ENCODE results near the gene SECISBP2. TPM values are rescaled to one million over a fixed set of nuclear protein-coding genes. Genes with fewer than 3 reads are reported as not detected.

Gene SECISBP2
- polyA plus RNA-seq, 2 of the 4 experiments (the other 2 are of a cell fraction) = 16.3 to 43.4 TPM

DNA sequence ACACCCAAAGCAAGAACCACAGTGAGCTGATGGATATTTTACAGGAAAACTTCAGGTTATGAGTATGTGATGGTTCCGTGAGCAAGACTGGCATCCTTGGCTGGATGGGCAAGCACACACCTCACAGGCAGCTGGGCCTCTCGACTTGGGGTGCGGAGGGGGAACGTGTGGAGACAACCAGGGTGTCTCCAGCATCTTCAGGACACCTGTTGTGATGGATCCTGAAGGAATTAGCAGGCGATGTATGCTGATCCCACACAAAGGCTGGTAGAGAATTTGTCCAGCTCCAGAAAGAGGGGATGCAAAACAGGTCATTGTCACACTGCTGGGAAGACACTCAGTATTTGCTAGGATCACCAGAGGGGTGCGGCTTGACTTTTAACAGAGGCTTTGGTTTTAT lies 42.7 kb downstream of the SECISBP2 start:
- WGBS (ENCODE audit: missing lambda C conversion rate) = 85% methylated on average over 6 of the region's 6 CpGs
- Histone ChIP-seq H3K4me1 (no peaks in the 10 kb centered on the region), H3K27ac (no peak overlapping the region), H3K4me3 (no peak overlapping the region), H3K9me3 (no peaks in the 10 kb centered on the region), H3K4me2 (no peak overlapping the region)
- ChIA-PET CTCF (interaction anchor here (1.3 kb wide), 1 partner anchor 188 kb away, joined by 4 read pairs; no protein-coding TSS in a partner anchor), POLR2A (no interaction called here)
- ATAC-seq (no peak), DNase-seq (ENCODE audit: low read depth in 1 of 2, low spot score in 1 of 2) (no peak), FAIRE-seq (no peak)
- TF ChIP-seq FOSL2 (IDR thresholded peaks at IDR 0.05) = no peak
- no peak for TF ChIP-seq FOSL2 (CRISPR knock-in tag; IDR thresholded peaks at IDR 0.05)
- TF ChIP-seq, protein P1, sequence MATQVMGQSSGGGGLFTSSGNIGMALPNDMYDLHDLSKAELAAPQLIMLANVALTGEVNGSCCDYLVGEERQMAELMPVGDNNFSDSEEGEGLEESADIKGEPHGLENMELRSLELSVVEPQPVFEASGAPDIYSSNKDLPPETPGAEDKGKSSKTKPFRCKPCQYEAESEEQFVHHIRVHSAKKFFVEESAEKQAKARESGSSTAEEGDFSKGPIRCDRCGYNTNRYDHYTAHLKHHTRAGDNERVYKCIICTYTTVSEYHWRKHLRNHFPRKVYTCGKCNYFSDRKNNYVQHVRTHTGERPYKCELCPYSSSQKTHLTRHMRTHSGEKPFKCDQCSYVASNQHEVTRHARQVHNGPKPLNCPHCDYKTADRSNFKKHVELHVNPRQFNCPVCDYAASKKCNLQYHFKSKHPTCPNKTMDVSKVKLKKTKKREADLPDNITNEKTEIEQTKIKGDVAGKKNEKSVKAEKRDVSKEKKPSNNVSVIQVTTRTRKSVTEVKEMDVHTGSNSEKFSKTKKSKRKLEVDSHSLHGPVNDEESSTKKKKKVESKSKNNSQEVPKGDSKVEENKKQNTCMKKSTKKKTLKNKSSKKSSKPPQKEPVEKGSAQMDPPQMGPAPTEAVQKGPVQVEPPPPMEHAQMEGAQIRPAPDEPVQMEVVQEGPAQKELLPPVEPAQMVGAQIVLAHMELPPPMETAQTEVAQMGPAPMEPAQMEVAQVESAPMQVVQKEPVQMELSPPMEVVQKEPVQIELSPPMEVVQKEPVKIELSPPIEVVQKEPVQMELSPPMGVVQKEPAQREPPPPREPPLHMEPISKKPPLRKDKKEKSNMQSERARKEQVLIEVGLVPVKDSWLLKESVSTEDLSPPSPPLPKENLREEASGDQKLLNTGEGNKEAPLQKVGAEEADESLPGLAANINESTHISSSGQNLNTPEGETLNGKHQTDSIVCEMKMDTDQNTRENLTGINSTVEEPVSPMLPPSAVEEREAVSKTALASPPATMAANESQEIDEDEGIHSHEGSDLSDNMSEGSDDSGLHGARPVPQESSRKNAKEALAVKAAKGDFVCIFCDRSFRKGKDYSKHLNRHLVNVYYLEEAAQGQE (IDR thresholded peaks at IDR 0.05) = no peak
- TF ChIP-seq GATA3 (IDR thresholded peaks at IDR 0.05; ENCODE audit: borderline replicate concordance) = no peak
- TF ChIP-seq CHD4 (IDR thresholded peaks at IDR 0.05; ENCODE audit: borderline replicate concordance) = no peak
- no peak for TF ChIP-seq ZNF302 (CRISPR knock-in tag; IDR thresholded peaks at IDR 0.05)
- TF ChIP-seq ZSCAN20 (CRISPR knock-in tag; IDR thresholded peaks at IDR 0.05) = no peak
- TF ChIP-seq EHMT2 (IDR thresholded peaks at IDR 0.05; ENCODE audit: low read depth) = no peak
- TF ChIP-seq BHLHE40 (IDR thresholded peaks at IDR 0.05; ENCODE audit: low read depth, low read length) = no peak
- TF ChIP-seq, protein P2, sequence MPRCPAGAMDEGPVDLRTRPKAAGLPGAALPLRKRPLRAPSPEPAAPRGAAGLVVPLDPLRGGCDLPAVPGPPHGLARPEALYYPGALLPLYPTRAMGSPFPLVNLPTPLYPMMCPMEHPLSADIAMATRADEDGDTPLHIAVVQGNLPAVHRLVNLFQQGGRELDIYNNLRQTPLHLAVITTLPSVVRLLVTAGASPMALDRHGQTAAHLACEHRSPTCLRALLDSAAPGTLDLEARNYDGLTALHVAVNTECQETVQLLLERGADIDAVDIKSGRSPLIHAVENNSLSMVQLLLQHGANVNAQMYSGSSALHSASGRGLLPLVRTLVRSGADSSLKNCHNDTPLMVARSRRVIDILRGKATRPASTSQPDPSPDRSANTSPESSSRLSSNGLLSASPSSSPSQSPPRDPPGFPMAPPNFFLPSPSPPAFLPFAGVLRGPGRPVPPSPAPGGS (IDR thresholded peaks at IDR 0.05) = no peak
- TF ChIP-seq, protein P3, sequence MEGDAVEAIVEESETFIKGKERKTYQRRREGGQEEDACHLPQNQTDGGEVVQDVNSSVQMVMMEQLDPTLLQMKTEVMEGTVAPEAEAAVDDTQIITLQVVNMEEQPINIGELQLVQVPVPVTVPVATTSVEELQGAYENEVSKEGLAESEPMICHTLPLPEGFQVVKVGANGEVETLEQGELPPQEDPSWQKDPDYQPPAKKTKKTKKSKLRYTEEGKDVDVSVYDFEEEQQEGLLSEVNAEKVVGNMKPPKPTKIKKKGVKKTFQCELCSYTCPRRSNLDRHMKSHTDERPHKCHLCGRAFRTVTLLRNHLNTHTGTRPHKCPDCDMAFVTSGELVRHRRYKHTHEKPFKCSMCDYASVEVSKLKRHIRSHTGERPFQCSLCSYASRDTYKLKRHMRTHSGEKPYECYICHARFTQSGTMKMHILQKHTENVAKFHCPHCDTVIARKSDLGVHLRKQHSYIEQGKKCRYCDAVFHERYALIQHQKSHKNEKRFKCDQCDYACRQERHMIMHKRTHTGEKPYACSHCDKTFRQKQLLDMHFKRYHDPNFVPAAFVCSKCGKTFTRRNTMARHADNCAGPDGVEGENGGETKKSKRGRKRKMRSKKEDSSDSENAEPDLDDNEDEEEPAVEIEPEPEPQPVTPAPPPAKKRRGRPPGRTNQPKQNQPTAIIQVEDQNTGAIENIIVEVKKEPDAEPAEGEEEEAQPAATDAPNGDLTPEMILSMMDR (IDR thresholded peaks at IDR 0.05) = no peak
- no peak for TF ChIP-seq POLR2A (IDR thresholded peaks at IDR 0.05; ENCODE audit: low read length)
- TF ChIP-seq HOXB13 (CRISPR knock-in tag; IDR thresholded peaks at IDR 0.05; ENCODE audit: low read depth) = no peak
- no peak for TF ChIP-seq KDM5A (IDR thresholded peaks at IDR 0.05)

DNA sequence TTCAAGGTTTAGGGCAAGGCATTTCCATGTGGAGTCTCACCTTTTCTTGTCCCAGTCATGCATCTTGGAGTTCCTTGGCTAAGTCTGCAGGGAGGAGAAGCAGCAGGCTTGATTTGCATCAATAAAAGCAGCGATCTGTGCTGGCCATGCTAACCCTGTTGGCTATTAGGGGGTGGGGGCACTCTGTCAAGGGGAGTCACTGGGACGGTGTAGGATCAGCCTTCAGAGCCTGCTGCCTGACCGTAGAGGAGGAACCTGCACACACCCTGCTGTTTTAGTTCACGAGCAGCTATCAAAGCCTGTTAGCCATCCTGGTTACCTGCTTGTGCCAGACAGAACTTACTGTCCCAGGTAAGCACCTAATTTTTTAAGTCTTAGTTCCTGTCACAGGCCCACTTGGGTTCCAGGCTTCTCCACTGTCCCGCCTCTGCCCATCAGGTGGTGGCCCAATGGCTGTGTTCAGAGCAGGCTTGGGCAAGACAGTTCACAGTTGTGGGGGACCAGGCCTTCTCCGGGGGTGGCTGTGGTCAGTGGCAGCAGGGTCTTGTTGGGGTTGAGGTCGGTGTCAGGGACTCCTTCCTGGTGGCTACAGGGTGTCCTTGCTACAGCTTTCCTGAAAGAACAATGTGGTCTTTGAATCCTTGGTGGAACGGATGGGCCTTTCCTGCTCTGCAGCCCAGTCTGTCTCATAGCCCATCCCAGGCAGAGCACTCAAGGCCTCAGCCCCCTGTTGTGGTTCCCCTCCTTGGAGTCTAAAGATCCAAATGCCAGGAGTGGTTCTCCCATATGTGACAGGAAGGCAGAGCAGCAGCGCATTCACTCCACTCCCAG lies 43.7 kb downstream of the SECISBP2 start:
- ChIA-PET CTCF (interaction anchor here (2.6 kb wide), 1 partner anchor 12 kb away, joined by 9 read pairs; no protein-coding TSS in a partner anchor), POLR2A (no interaction called here)
- TF ChIP-seq JUN (IDR thresholded peaks at IDR 0.05) (no peak), SREBF2 (IDR thresholded peaks at IDR 0.05) (no peak), HOXA7 (CRISPR knock-in tag; IDR thresholded peaks at IDR 0.05) (no peak)
- no peaks in the 10 kb centered on the region for H3K9me3 ChIP-seq
- ATAC-seq (no peak), FAIRE-seq (no peak), DNase-seq (ENCODE audit: low read depth in 1 of 2, low spot score in 1 of 2) (no peak)
- H3K4me3 ChIP-seq = no peak overlapping the region
- H3K27ac ChIP-seq = no peak overlapping the region
- WGBS (ENCODE audit: missing lambda C conversion rate) = 89% methylated on average over 8 of the region's 9 CpGs
- H3K4me1 ChIP-seq = no peaks in the 10 kb centered on the region
- H3K4me2 ChIP-seq = no peak overlapping the region
